Measurements from ENCODE around the gene SLC9A7. TPM values are rescaled to one million over a fixed set of nuclear protein-coding genes. Genes with fewer than 3 reads are reported as not detected.

SLC9A7 gene
- polyA plus RNA-seq, 1 experiment: 15.3 TPM

GRCh38 chrX:46601283-46601682, 157.6 kb downstream of the SLC9A7 start:
- H3K27ac ChIP-seq (ENCODE audit: low read depth, low read length): peak overlapping the region; percentile 52

GRCh38 chrX:46599051-46599560, 159.8 kb downstream of the SLC9A7 start:
- no peaks in the 10 kb centered on the region for H3K9me3 ChIP-seq (ENCODE audit: control insufficient read depth, insufficient read depth, low read length)
- ChIA-PET CTCF (interaction anchor here (1.5 kb wide), 1 partner anchor 10 kb away, joined by 4 read pairs; no protein-coding TSS in a partner anchor), POLR2A (interaction anchor here (0.8 kb wide), 1 partner anchor 11 kb away, joined by 3 read pairs; no protein-coding TSS in a partner anchor)
- no peak overlapping the region for H3K27ac ChIP-seq (ENCODE audit: low read depth, low read length)
- DNase-seq (ENCODE audit: low read depth, low spot score): no peak
- H3K4me3 ChIP-seq (ENCODE audit: low read depth, low read length): no peak overlapping the region
- TF ChIP-seq, protein P1, sequence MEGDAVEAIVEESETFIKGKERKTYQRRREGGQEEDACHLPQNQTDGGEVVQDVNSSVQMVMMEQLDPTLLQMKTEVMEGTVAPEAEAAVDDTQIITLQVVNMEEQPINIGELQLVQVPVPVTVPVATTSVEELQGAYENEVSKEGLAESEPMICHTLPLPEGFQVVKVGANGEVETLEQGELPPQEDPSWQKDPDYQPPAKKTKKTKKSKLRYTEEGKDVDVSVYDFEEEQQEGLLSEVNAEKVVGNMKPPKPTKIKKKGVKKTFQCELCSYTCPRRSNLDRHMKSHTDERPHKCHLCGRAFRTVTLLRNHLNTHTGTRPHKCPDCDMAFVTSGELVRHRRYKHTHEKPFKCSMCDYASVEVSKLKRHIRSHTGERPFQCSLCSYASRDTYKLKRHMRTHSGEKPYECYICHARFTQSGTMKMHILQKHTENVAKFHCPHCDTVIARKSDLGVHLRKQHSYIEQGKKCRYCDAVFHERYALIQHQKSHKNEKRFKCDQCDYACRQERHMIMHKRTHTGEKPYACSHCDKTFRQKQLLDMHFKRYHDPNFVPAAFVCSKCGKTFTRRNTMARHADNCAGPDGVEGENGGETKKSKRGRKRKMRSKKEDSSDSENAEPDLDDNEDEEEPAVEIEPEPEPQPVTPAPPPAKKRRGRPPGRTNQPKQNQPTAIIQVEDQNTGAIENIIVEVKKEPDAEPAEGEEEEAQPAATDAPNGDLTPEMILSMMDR (IDR thresholded peaks at IDR 0.05; ENCODE audit: low read depth, low read length): no peak
- H3K27me3 ChIP-seq (ENCODE audit: control insufficient read depth, insufficient read depth, low read length): no peaks in the 10 kb centered on the region

More at GRCh38 chrX:46601283-46601682, 157.6 kb downstream of the SLC9A7 start:
- no peak for DNase-seq (ENCODE audit: low read depth, low spot score)
- TF ChIP-seq, protein P1 (IDR thresholded peaks at IDR 0.05; ENCODE audit: low read depth, low read length): no peak
- CTCF ChIA-PET: no interaction called here
- Histone ChIP-seq H3K27me3 (ENCODE audit: control insufficient read depth, insufficient read depth, low read length) (no peaks in the 10 kb centered on the region), H3K9me3 (ENCODE audit: control insufficient read depth, insufficient read depth, low read length) (no peaks in the 10 kb centered on the region), H3K4me3 (ENCODE audit: low read depth, low read length) (no peak overlapping the region)
- POLR2A ChIA-PET: no interaction called here

GRCh38 chrX:46597771-46598170, 161.1 kb downstream of the SLC9A7 start:
- no peak overlapping the region for H3K4me3 ChIP-seq (ENCODE audit: low read depth, low read length)
- no peak for DNase-seq (ENCODE audit: low read depth, low spot score)
- POLR2A ChIA-PET: no interaction called here
- CTCF ChIA-PET: no interaction called here
- TF ChIP-seq, protein P1 (IDR thresholded peaks at IDR 0.05; ENCODE audit: low read depth, low read length): no peak
- no peak overlapping the region for H3K27ac ChIP-seq (ENCODE audit: low read depth, low read length)
- H3K9me3 ChIP-seq (ENCODE audit: control insufficient read depth, insufficient read depth, low read length): no peaks in the 10 kb centered on the region
- H3K27me3 ChIP-seq (ENCODE audit: control insufficient read depth, insufficient read depth, low read length): no peaks in the 10 kb centered on the region

DNA sequence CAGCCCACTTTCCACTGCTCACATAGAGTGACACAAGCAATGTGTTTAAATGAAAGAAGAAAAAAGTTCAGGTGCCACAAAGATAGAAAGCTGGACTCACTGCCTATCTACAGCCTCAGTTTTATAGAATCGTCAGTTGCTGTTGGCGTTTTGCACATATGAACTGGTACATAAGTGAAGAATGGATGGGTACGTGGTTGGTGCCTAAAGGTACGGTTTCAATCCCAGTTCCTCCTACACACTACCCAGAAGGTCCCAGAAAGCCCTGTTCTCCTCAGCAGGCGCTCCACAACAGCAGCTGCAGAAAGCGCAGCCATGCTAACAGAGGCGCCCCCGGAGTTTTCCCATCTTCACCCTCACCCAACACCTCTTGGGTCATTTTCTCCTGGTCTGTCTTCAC, 161.7 kb downstream of the SLC9A7 start:
- no peak overlapping the region for H3K27ac ChIP-seq (ENCODE audit: low read depth, low read length)
- no peak for DNase-seq (ENCODE audit: low read depth, low spot score)
- no peaks in the 10 kb centered on the region for H3K27me3 ChIP-seq (ENCODE audit: control insufficient read depth, insufficient read depth, low read length)
- no peak overlapping the region for H3K4me3 ChIP-seq (ENCODE audit: low read depth, low read length)
- ChIA-PET CTCF (no interaction called here), POLR2A (no interaction called here)
- TF ChIP-seq, protein P1 (IDR thresholded peaks at IDR 0.05; ENCODE audit: low read depth, low read length): no peak
- H3K9me3 ChIP-seq (ENCODE audit: control insufficient read depth, insufficient read depth, low read length): no peaks in the 10 kb centered on the region

DNA sequence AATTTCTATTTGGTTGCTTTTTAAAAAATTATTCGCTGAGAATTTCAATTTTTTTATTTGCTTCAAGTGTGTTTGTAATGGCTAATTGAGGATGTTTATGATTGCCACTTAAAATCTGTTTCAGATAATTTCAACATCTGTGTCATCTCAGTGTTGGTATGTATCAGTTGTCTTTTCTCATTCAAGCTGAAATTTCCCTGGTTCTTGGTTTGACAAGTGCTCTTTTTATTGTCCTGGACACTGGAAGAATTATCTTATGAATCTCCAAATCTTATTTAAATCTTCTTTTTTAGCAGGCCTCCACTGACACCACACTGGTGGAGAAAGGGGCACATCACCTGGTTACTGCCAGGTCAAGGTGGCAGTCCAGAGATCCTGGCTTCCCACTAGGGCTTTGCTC, 163.8 kb downstream of the SLC9A7 start:
- POLR2A ChIA-PET: no interaction called here
- Histone ChIP-seq H3K4me3 (ENCODE audit: low read depth, low read length) (no peak overlapping the region), H3K27me3 (ENCODE audit: control insufficient read depth, insufficient read depth, low read length) (no peaks in the 10 kb centered on the region), H3K27ac (ENCODE audit: low read depth, low read length) (no peak overlapping the region), H3K9me3 (ENCODE audit: control insufficient read depth, insufficient read depth, low read length) (no peaks in the 10 kb centered on the region)
- TF ChIP-seq, protein P1 (IDR thresholded peaks at IDR 0.05; ENCODE audit: low read depth, low read length): no peak
- CTCF ChIA-PET: no interaction called here
- DNase-seq (ENCODE audit: low read depth, low spot score): no peak

All from AG04450 (cell line).